Measurements from ENCODE around the gene CDK17.
"Not testable (repeated sequence)": the region's sequence is repeated elsewhere in the genome, so short reads cannot be mapped to it uniquely, and the experiment has no call there.

CDK17 gene

DNA sequence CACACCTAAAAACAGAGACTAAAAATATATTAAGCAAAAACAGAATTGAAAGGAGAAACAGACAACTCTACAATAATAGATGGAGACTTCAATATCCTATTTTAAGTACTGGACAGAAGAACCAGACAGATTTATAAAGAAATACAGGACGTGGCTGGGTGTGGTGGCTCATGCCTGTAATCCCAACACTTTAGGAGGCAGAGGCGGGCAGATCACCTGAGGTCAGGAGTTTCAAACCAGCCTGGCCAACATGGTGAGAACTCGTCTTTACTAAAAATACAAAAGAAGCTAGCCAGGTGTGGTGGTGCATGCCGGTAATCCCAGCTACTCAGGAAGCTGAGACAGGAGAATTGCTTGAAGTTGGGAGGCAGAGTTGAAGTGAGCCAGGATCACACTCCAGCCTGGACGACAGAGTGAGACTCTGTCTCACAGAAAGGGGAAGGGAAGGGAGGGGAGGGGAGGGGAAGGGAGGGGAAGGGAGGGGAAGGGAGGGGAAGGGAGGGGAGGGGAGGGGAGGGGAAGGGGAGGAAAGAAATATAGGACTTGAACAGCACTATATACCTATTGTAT, 53.0 kb downstream of the CDK17 start:
- no peak for DNase-seq

GRCh38 chr12:96346716-96347115, 53.5 kb downstream of the CDK17 start:
- not testable (repeated sequence) for DNase-seq

DNA sequence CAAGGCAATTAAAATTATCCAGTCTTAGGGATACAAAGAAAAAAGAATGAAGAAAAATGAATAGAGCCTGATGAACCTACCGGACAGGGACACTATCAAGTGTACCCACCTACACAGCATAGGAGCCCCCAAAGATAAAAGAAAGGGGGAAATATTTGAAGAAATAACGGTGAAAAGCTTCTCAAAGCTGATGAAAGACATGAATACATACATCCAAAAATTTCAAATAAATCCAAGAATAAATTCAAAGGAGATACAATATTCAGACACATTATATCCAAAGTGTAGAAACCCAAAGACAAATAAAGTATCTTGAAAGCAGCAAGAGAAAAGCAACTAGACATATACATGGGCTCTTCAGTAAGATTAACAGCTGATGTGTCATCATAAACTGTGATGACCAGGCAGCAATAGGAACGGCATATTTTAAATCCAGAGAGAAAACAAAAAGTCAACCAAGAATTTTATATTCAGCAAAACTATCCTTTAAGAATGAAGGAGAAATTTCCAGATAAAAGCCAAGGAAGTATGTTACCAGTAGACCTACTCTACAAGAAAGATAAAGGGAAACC, 56.0 kb downstream of the CDK17 start:
- DNase-seq, result no peak

DNA sequence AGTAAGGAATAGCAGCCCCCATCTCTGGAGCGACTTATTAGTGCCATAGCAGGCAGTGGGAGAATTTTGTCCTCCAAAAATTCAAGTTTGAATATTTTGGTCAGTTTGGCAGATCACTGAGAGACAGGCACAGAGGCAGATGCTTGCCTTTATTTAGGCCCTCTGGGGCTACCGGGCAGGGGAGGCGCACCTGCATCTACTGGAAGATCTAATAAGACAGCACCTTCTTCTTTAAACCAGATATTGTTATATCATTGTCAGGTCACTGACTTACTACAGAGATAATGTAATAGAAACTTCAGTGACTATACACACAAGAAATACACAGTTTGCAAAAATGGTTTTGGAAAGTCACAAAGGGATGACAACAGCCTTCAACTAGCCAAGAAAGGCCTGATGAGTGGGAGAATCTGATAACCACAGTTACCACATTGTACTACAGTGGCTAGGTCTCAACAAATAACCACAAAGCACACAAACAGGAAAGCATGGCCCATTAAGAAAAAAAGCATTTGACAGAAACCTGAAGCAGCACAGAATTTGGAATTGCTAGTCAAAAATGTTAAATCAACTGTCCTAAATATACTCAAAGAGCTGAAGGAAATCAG, 56.8 kb downstream of the CDK17 start:
- DNase-seq, result no peak

- not testable (repeated sequence) for DNase-seq
Measured at GRCh38 chr12:96339666-96340065, 60.6 kb downstream of the CDK17 start.

- no peak for DNase-seq
Measured at GRCh38 chr12:96338852-96339471, 61.3 kb downstream of the CDK17 start.

DNA sequence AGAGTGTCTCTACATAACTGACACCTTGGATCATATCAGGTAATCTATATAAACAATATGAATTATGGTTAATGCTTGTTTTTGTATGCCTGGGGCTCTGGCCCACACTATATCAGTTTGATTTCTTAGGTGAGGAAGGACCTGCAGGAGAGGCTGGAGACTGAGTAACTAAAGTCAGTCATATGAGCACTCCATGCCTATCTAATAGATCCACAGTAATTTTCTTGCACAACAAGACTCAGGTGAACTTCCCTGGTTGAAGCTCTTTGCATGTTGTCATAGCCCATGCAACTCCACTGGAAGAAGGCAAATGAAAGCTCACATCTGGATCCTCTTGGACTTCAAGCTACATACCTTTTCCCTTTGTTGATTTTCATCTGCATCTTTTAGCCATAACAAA, 62.3 kb downstream of the CDK17 start:
- no peak for DNase-seq

GRCh38 chr12:96336489-96336888, 63.8 kb downstream of the CDK17 start:
- DNase-seq, result no peak

GRCh38 chr12:96335270-96335669, 65.0 kb downstream of the CDK17 start:
- no peak for DNase-seq

- no peak for DNase-seq
Measured at GRCh38 chr12:96334502-96334901, 65.7 kb downstream of the CDK17 start.

GRCh38 chr12:96329545-96329944, 70.7 kb downstream of the CDK17 start:
- DNase-seq, result no peak

DNA sequence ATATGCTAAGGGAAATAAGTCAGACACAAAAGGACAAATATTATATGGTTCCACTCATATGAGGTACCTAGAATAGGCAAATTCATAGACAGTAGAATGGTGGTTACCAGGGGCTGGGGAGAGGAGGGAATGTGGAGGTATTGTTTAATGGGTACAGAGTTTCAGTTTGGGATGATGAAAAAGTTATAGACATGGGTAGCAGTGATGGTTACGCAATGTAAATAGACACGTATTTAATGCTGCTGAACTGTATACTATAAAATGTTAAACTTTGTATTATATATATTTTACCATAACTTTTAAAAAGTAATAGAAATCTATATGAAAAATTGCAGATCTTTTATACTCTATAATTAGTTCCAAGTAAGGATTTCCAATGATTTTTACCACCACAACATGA, 71.2 kb downstream of the CDK17 start:
- no peak for DNase-seq

- no peak for DNase-seq
Measured at GRCh38 chr12:96327889-96328288, 72.3 kb downstream of the CDK17 start.

DNA sequence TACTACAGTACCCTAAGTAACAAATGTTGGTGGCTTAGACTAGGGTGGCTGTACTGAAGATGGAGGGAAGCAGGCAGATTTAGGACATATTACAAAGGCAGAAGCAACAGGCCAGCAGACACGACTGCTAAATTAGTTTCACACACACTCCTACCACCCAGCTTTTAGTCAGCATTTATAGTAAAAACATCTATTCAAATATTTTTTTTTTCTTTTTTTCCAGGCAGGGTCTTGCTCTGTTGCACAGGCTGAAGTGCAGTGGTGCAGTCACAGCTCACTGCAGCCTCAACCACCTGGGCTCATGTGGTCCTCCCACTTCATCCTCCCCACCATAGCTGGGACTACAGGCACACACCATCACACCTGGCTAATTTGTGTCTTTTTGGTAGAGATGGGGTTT, 72.9 kb downstream of the CDK17 start:
- DNase-seq, result no peak

- no peak for DNase-seq
Measured at GRCh38 chr12:96326628-96327227, 73.5 kb downstream of the CDK17 start.

DNA sequence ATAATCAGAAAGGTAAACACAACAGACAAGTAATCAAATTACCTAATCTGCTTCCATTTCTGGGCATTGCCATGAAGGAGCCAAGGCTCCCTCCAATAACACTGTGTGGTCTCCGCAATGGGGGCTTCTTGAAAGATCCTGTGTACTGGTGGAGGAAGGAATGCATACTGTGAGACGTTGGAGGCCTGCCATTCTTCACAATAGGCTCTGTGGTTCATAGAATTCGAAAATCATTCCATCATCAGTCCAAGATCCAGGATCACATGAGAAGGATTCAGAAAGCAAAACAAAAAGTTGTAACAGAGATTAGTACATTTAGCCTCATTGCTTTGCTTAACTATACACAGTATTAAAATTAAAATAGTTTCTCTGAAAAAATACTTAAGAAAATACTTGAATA, 76.3 kb downstream of the CDK17 start:
- no peak for DNase-seq

DNA sequence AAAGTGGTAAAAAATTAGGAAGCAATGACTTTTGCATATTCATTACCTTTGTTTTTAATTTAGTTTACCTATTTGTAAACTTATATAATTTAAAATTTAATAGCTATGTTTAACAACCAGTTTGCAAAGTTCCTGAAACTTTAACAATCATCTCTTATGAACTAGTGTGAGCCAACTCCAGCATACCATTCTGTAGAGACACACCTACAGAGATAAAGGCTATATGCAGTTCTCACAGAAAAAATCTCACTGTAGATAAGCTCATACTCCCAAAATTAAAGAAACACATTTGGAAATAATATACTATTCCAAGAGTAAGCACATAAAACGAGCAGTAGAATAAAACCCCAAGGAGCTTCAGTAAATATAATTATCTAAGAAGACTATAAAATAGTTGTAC, 77.5 kb downstream of the CDK17 start:
- no peak for DNase-seq

GRCh38 chr12:96321941-96322340, 78.3 kb downstream of the CDK17 start:
- DNase-seq, result no peak

GRCh38 chr12:96317801-96318200, 82.4 kb downstream of the CDK17 start:
- not testable (repeated sequence) for DNase-seq

GRCh38 chr12:96315741-96316481, 84.3 kb downstream of the CDK17 start:
- DNase-seq, result not testable (repeated sequence)

GRCh38 chr12:96314723-96315122, 85.5 kb downstream of the CDK17 start:
- DNase-seq, result no peak

DNA sequence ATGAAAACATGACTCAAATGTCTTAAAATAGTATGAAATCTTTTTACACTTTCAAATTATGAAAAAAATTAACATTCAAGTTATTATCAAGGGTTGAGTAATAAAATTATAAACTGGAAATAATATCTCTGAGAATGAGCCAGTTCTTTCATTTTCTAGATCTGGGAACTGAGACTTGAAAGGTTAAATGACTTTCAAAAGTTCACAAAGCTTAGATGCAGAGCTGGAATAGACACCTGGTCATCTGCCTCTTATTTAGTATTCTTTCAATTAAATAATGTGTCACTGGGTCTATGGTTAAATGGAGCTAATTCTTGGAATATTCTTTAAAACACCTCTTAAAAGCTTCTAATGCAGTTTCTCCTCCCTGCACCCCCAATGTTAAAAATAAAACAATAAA, 86.6 kb downstream of the CDK17 start:
- no peak for DNase-seq

GRCh38 chr12:96311191-96311590, 89.0 kb downstream of the CDK17 start:
- no peak for DNase-seq

Measured in NCI-H1694 treated with DMSO at 0.1 percent for 48 hours (cell line).